Stimulated activated CD8-positive, alpha-beta memory T cell treated with anti-CD3 and anti-CD28 coated beads, Interleukin-4, amount 100 ng/mL, for 24 hours (primary cell): Measurements from ENCODE around the gene SLC2A4RG.
"Not testable (repeated sequence)": the region's sequence is repeated elsewhere in the genome, so short reads cannot be mapped to it uniquely, and the experiment has no call there.

Experiments used
- DNase-seq: peaks from one replicate; pipeline ENCODE4 v3.0.0-alpha.2; 2020; ENCODE audit warnings: low read depth

The SLC2A4RG gene

DNA sequence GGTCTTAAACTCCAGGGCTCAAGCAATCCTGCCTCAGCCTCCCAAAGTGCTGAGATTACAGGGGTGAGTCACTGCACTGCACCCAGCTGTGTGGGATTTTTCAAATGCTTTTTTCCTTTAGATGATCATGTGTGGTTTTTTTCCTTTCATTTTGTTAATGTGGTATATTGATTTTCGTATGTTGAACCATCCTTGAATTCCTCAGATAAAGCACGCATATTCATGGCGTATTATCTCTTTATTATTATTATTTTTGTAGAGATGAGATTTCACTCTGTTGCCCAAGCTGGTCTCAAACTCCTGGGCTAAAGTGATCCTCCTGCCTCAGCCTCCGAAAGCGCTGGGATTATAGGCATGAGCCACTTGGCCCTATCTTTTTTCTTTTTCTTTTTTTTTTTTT lies 24.7 kb upstream of the SLC2A4RG start:
- DNase-seq, result no peak

DNA sequence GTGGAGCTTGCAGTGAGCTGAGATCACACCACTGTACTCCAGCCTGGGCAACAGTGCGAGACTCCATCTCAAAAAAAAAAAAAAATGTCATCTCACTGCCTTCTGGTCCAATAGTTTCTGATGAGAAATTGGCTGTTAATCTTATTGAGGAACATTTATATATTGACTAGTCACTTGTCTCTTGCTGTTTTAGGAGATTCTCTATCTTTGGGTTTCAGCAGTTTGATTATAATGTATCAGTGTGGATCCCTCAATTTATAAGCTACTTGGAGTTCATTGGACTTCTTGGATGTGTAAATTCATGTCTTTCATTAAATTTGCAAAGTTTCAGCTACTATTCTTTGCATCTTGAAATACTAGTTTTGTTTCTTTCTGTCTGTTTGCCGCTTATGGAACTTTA lies 20.6 kb upstream of the SLC2A4RG start:
- DNase-seq, result no peak

- DNase-seq, result not testable (repeated sequence)
Observed at GRCh38 chr20:63722967-63723622, 16.5 kb upstream of the SLC2A4RG start.

GRCh38 chr20:63730189-63730733 lies 9.3 kb upstream of the SLC2A4RG start:
- DNase-seq, result not testable (repeated sequence)

DNA sequence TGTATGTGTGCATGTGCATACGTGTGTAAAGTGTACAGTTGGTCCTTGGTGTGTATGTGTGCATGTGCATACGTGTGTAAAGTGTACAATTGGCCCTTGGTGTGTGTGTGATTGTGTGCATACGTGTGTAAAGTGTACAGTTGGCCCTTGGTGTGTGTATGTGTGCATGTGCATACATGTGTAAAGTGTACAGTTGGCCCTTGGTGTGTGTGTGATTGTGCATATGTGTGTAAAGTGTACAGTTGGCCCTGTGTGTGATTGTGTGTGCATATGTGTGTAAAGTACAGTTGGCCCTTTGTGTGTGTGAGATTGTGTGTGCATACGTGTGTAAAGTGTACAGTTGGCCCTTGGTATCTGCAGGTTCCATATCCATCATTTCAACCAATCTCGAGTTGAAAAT lies 8.2 kb upstream of the SLC2A4RG start:
- DNase-seq, result no peak

DNA sequence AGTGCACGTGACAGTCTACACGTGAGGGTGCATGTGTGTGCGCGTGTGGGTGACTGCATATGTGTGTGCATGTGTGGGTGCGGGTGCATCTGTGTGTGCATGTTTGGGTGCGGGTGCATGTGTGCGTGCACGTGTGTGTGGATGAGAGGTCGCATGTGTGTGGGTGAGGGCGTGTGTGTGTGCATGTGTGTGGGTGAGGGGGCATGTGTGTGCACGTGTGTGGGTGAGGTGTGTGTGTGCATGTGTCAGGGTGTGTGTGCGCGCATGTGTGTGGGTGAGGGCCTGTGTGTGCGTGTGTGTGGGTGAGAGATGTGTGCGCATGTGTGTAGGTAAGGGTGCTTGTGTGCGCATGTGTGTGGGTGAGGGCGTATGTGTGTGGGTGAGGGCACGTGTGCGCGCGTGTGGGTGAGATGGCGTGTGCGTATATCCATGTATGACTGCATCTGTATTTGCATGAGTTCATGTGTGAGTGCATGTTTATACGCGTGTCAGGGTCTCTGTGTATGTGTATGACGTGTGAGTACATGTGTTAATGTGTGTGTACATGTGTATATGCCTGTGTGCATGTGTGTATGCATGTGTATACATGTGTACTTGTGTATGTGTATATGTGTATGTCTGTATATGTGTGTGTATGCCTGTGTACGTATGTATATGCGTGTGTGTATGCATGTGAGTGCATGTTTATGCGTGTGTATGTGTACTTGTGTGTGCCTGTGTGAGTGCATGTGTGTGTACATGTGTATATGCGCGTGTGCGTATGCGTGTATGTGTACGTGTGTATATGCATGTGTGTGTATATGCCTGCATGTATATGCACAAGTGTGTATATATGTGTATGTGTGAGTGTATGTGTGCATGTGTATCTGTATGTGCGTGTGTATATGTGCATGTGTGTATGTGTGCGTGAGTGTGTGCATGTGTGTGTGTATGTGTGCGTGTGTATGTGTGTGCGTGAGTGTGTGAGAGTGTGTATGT lies 7.2 kb upstream of the SLC2A4RG start:
- DNase-seq, result no peak

DNA sequence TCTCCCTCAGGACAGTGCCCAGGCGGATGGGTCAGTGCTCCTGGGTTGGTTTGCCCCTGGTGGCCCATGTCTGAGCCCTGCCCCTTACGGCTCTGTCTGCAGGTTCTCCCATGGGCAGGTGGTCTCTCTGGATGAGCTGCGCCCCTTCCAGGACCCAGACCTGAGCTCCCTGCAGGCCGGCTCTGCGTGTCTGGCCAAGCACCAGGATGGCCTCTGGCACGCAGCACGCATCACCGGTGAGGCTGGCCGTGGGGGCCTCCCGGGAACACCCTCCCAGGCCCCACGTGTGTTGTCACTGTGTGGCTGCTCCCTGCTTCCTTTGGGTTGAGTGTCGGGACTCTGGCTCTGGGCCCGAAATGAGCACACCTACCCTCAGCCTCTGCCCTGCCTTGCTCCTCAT lies 6.5 kb upstream of the SLC2A4RG start:
- DNase-seq, result no peak

- DNase-seq, result no peak
Observed at GRCh38 chr20:63733579-63734081, 5.9 kb upstream of the SLC2A4RG start.

DNA sequence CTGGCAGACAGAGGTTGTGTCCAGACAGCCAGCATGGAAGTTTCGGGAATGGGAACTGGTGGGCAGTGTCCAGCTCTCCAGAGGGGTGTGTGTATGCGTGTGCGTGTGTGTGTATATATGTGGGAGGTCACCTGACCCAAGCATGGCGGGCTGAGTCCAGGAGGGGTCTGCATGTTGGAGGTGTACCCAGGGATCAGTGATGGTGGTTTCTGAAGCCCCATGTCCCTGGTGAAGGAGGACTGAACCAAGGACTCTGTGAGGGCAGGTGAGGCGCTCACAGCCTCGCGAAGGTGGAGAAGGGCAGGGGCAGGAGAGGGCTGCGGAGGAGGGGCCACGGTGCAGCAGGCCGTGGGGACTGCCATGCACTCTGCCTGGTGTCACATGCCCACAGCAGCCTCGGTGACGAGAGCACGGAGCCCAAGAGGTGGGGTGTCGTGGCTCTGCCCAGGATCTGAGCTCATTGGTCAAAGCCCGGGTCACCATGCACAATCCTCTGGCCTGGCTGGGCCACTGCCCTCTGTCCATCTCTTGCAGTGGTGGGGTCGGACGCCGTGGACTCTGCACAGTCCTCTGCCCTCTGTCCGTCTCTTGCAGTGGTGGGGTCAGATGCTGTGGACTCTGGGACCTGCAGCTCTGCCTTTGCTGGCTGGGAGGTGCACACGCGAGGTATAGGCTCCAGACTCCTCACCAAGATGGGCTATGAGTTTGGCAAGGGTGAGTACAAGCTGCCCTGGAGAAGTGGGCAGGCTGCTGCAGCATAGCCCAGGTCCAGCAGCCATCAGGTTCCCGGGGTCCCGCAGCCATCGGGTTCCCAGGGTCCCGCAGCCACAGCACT lies 5.2 kb upstream of the SLC2A4RG start:
- no peak for DNase-seq

- DNase-seq, result no peak
Observed at GRCh38 chr20:63734946-63735858, 4.4 kb upstream of the SLC2A4RG start.

DNA sequence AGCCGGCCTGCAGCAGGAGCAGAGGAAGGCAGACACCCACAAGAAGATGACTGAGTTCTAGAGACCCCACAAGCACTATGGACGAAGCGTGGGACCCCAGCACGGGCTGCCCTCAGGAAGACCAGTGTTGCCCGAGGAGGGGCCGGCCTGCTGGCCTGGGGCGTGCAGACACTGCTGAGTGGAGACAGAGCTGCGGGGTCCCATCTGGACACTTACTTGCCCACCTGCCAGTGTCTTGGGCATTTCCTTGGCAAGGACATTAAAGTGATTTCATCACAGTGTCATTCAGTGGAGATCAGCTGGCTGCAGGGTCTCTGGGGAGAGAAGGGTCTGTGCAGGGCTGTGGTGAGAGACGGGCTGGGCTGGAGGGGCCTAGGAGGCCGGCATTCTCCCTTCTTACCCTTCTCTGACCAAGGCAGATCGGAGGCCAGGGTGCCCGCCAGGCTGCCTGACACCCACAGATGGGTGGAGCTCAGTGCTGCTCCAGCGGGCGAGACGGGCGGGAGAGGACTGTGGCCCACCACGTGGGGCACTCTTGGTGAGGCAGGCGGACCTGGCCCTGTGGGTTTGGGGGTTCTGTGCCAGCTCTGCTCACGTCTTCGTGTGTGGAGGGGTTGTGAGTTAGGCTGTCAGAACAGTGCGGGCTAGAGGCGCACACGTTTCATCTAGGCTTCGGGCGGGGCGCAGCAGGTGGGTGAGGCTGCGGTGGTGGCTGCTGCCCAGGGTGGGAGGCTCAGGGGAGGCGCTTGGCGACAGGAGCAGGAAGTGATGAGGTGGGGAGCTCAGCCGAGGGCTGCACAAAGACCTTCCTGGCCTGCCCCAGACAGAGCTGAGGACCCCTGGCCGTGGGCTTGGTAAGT lies 3.5 kb upstream of the SLC2A4RG start, which contains the start of gene LIME1:
Gene LIME1, plus strand, starts transcription at position 806 of the 860 bp plus-strand sequence. CDS start 886 bp downstream, outside the sequence.
- peak; percentile 52 for DNase-seq

DNA sequence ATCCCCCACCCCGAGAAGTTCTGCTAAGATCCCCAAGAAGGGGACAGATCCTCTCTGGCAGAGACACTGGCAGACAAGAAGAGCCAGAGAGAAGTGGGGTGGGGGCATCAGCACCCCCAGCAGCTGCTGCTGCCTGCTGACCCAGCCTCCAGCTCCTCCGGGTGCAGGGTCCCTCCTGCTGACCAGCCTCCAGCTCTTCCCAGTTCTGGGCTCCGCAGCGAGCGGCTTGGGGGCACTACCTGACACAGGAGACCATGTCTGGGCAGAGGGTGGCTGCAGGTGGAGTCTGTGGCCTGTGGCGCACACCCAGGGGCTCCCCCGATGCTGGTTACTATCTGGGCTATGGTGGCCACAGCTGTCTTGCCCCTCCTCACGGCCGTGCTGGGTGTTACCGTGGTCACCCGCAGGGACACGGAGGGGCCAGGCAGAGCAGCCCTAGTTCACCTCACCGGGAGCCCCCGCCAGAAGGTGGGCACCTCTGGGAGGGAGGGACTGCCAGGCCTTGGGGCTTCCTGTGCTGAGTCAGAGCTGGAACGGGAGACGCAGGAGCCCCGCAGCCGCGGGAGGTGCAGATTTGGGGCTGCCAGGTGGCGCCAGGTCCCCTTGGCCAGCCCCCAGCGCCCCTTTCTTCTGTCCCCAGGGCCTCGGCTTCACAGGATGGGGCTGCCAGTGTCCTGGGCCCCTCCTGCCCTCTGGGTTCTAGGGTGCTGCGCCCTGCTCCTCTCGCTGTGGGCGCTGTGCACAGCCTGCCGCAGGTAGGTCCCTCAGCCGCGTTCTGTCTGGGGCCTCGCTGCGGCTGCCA lies 2.5 kb upstream of the SLC2A4RG start:
- no peak for DNase-seq

- no peak for DNase-seq
Observed at GRCh38 chr20:63737695-63737944, 2.0 kb upstream of the SLC2A4RG start.

DNA sequence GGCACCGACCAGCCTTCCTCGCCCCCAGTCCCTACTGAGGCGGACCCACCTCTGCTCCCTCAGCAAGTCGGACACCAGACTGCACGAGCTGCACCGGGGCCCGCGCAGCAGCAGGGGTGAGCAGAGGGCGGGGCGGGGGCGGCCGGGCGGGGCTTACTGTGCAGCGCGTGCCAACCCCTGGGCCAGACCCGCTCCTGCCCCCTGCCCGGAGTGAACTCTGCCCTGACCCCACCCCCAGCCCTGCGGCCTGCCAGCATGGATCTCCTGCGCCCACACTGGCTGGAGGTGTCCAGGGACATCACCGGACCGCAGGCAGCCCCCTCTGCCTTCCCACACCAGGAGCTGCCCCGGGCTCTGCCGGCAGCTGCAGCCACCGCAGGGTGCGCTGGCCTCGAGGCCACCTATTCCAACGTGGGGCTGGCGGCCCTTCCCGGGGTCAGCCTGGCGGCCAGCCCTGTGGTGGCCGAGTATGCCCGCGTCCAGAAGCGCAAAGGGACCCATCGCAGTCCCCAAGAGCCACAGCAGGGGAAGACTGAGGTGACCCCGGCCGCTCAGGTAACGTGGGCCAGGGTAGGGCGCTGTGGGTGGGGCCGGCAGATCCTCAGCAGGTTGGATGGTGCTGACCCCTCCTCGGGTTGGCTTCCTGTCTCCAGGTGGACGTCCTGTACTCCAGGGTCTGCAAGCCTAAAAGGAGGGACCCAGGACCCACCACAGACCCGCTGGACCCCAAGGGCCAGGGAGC lies 1.5 kb upstream of the SLC2A4RG start:
- no peak for DNase-seq

DNA sequence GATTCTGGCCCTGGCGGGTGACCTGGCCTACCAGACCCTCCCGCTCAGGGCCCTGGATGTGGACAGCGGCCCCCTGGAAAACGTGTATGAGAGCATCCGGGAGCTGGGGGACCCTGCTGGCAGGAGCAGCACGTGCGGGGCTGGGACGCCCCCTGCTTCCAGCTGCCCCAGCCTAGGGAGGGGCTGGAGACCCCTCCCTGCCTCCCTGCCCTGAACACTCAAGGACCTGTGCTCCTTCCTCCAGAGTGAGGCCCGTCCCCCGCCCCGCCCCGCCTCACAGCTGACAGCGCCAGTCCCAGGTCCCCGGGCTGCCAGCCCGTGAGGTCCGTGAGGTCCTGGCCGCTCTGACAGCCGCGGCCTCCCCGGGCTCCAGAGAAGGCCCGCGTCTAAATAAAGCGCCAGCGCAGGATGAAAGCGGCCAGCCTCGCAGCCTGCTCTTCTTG lies 868 bp upstream of the SLC2A4RG start:
- DNase-seq, result no peak

DNA sequence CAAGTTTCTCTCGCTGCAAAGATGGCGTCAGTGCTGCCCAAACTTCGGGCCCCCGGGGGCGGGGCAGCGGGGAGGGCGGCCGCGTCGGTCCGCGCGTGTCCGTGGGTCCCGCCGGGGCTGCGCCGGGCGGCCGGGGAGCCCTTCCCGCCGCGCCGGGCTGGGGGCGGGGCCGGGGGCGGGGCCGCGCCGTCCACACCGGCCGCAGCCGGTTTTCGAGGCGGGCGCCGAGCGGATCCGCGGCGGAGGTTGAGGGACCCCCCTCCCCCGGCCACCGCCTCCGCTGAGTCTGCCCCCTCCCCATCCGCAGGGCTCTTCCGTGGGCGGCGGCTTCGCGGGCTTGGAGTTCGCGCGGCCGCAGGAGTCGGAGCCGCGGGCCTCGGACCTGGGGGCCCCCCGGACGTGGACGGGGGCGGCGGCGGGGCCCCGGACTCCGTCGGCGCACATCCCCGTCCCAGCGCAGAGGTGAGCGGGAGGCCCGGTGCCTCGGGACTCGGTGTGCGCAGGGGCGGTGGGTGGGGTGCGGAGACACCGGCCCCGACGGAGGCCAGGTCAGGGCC lies 572 bp downstream of the SLC2A4RG start:
- no peak for DNase-seq

DNA sequence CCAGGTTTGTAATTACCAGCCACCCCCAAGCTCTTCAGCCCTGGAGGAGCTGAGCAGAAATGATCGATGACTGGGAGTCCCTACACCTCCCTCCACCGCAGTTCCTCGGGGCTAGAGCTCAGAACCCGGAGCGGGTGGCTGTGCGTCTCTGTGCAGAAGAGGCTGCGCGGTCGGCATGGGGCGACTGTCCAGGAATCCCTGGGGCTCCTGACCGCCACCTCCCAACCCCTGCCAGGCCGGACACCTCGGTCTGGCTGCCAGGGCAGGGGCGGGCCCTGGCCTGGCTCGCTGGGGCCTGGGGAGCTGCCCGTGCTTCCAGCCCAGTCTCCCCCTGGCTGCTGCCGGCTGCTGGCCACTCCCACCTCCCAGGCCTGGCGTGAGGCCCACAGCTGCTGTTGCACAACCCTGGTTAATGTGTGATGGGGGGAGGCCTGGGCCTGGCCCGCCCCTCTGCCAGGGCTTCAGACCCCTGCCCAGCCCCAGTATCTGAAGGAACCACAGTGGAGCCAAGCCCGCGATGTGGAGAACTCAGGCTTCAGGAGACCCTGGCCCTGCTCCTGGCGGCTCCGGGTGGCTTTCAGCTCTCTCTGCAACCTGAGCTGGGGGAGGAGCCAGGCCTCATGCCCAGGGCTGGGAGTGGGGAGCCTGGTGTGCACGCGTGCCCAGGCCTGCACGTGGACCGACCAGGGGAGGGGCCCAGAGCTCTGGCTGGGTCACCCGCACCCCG lies 1.2 kb downstream of the SLC2A4RG start:
- no peak for DNase-seq

DNA sequence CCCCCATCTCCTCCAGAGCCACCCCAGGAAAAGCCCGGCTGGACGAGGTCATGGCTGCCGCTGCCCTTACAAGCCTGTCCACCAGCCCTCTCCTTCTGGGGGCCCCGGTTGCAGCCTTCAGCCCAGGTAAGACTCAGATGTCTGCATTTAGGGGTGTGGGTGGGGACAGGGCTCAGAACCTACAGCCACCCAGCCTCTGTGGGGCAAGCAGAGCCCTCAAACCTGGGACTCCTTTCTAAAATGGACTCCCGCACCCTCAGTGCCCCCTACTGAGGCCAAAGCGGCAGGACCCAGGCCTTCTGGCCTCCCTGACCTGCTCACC lies 1.7 kb downstream of the SLC2A4RG start:
- no peak for DNase-seq
